ENCODE results near the gene CSNK1D. TPM values are rescaled to one million over a fixed set of nuclear protein-coding genes. Genes with fewer than 3 reads are reported as not detected.

CSNK1D gene
- total and polyA plus RNA-seq, 3 donors from 2014 or later = 137 to 179 (median 178) TPM

DNA sequence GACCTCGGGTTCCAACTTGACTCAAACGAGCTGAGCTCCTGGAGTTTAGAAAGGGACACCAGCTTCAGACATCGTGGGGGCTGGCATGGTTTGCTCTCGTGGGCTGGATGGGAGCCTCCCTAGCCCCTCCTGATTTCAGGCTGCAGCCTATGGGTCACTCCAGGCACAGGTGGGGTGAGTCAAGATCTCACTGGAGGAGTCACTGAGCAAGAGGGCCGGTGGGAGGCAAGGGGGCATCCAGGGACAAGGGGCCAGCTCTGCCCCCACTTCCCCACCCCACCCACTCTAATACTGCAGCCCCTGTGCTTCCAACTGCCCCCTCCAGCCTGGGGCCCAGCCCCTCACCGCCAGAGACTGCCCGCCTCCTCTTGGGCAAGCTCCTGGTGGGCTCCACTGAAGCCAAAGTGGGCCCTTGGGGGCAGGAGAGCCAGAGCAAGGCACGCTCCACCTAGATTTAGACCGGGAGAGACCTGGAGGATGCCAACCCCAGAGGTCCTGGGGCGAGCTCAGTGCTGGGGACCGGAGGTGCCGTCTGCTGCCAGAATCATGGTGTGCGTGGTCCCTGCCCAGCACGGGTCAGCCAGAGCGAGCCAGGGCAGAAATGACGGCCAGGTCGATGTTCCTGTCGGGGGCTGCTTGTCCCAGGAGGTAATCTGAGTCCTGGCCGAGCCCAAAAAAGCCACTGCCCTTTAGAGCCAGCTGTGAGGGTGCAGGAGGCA is 38.3 kb downstream of the CSNK1D start:
- Histone ChIP-seq H3K9me3 (no peaks in the 10 kb centered on the region), H3K36me3 (ENCODE audit: low read depth, missing control alignments) (no peaks in the 10 kb centered on the region), H3K4me3 (no peak overlapping the region), H3K27ac (peak overlapping the region; percentile 7 to 43), H3K27me3 (no peaks in the 10 kb centered on the region), H3K4me1 (peaks cover 82% of the 10 kb centered on the region)
- intact Hi-C loops (cut with DNase I; ENCODE audit: low total_unique reads) = no loop called here
- WGBS, 2 donors = 66% methylated on average over 19 of the region's 19 CpGs; no CpG with 5 or more reads in 1 of the 2 donors
- TF ChIP-seq POLR2A (IDR thresholded peaks at IDR 0.05) (no peak), CTCF (IDR thresholded peaks at IDR 0.05) (no peak)
- no peak for DNase-seq

DNA sequence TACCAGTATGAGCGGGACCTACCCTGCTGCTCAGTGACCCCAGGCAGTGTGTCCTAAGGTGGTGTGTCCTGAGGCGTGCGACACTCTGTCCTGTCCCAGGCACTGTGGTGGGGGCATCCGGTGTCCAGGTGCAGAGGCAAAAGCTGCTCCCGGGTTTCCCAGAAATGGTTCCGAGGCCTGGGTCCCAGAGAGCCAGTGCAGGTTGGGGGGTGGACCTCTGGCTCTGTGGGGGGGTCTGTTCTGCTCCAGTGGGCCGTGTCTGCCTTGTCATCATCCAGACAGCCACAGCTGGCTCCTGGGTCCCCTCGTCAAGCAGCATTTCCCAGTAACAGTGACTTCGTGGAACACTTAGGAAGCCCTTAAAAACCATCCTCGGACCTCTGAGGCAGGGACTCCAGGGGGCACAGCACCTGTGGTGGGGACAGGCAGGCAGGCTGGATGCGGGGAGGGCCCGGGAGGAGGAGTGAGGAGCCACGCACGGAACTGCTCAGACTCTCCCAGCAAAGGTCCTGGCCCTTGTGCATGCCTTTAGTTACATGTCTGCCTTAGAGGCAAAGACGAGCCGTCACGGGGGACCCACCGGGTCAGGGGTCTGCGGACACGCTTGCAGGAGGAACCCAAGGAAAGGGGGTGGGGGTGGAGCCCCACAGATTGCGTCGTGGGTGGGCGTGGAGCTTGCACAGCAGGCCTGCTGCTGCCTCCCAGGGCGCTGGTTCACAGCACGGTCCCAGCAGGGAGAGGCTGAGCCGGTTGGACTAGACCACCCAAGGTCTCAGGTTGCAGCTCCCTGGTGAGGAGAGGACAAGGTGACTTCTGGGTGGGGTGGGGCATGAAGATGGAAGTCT is 39.1 kb downstream of the CSNK1D start:
- TF ChIP-seq CTCF (IDR thresholded peaks at IDR 0.05) (no peak), POLR2A (IDR thresholded peaks at IDR 0.05) (no peak)
- WGBS, 2 donors = 57 to 60% methylated on average over 5 to 26 of the region's 26 CpGs
- intact Hi-C loops (cut with DNase I; ENCODE audit: low total_unique reads) = no loop called here
- Histone ChIP-seq H3K4me1 (peaks cover 81% of the 10 kb centered on the region), H3K27me3 (no peaks in the 10 kb centered on the region), H3K9me3 (no peaks in the 10 kb centered on the region), H3K4me3 (no peak overlapping the region), H3K36me3 (ENCODE audit: low read depth, missing control alignments) (no peaks in the 10 kb centered on the region), H3K27ac (peak overlapping the region in 1 of 2 donors; percentile 43)
- peak; percentile 54 for DNase-seq

- H3K4me1 ChIP-seq = peaks cover 73% of the 10 kb centered on the region
- H3K27ac ChIP-seq = peak overlapping the region in 1 of 2 donors; percentile 36
- TF ChIP-seq CTCF (IDR thresholded peaks at IDR 0.05) = no peak
- TF ChIP-seq POLR2A (IDR thresholded peaks at IDR 0.05) = no peak
- no peak for DNase-seq
- no peak overlapping the region for H3K4me3 ChIP-seq
- H3K9me3 ChIP-seq = no peaks in the 10 kb centered on the region
- 69 to 82% methylated on average over 7 to 21 of the region's 21 CpGs for WGBS, 2 donors
- H3K27me3 ChIP-seq = no peaks in the 10 kb centered on the region
- intact Hi-C loops (cut with DNase I; ENCODE audit: low total_unique reads) = no loop called here
- H3K36me3 ChIP-seq (ENCODE audit: low read depth, missing control alignments) = no peaks in the 10 kb centered on the region
These were observed 40.4 kb downstream of the CSNK1D start for GRCh38 chr17:82232876-82233785.

DNA sequence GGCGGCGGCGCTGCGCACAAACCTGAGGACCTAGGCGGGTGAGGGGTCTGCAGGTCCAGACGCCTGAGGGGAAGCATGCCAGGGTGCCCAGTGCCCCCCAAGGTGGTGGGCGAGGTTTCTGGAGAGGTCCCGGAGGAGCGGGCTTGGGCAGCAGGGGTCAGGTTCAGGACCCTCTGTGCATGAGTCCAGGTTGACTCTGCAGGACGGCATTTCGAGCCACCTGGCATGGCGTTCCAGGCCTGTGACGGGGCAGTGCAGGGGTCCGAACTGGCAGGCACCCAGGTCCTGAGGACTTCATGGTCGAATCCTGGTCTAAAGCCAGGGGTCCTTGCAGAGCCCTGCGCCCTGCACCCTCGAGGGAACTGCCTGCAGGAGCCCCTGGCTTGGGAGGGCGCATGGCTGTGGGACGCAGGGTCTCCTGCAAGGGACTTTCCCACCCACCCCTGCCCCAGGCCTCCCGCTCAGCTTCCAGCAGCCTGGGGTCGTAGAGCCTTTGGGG is 41.1 kb downstream of the CSNK1D start:
- no peaks in the 10 kb centered on the region for H3K27me3 ChIP-seq
- TF ChIP-seq CTCF (IDR thresholded peaks at IDR 0.05) = no peak
- no peak for TF ChIP-seq POLR2A (IDR thresholded peaks at IDR 0.05)
- WGBS, 2 donors = 90% methylated on average over 17 of the region's 21 CpGs; no CpG with 5 or more reads in 1 of the 2 donors
- H3K9me3 ChIP-seq = no peaks in the 10 kb centered on the region
- H3K4me3 ChIP-seq = peak overlapping the region in 1 of 2 donors; percentile 77
- no peak for DNase-seq
- no peaks in the 10 kb centered on the region for H3K36me3 ChIP-seq (ENCODE audit: low read depth, missing control alignments)
- intact Hi-C loops (cut with DNase I; ENCODE audit: low total_unique reads) = no loop called here
- peak overlapping the region; percentile 90 to 94 for H3K27ac ChIP-seq
- H3K4me1 ChIP-seq = peaks cover 67% of the 10 kb centered on the region

All from testis (tissue), 3 donors.